Measurements from ENCODE around the gene CLSTN2.

DNA sequence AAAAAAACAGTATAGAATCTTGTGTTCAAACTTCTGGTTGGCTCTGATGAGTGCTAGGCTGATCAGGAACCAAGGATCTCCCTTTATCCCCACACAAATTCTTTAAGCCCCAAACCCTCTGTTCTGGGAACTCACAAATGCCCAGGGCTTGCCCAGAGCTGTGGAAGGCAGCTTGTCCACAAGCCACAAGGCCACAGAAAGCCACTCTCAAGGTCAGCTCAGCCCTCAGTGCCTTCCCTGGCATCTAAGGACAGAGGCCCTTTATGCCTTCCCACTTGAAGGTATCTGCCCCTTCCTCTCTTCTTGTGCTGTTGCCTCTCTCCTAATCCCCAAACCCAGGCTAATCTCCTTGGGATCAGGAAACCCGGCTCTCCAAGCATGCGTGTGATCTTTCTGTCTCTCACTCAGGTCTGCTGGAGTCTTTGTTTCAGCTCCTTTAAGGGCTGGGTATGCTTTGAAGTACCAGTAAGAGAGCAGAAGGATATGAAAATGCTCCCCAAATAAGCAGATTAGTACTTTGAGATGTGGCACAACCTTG, 597.9 kb downstream of the CLSTN2 start:
- TF ChIP-seq, protein P1, sequence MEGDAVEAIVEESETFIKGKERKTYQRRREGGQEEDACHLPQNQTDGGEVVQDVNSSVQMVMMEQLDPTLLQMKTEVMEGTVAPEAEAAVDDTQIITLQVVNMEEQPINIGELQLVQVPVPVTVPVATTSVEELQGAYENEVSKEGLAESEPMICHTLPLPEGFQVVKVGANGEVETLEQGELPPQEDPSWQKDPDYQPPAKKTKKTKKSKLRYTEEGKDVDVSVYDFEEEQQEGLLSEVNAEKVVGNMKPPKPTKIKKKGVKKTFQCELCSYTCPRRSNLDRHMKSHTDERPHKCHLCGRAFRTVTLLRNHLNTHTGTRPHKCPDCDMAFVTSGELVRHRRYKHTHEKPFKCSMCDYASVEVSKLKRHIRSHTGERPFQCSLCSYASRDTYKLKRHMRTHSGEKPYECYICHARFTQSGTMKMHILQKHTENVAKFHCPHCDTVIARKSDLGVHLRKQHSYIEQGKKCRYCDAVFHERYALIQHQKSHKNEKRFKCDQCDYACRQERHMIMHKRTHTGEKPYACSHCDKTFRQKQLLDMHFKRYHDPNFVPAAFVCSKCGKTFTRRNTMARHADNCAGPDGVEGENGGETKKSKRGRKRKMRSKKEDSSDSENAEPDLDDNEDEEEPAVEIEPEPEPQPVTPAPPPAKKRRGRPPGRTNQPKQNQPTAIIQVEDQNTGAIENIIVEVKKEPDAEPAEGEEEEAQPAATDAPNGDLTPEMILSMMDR (IDR thresholded peaks at IDR 0.05; ENCODE audit: low read length), result no peak
- TF ChIP-seq EZH2 (optimal IDR thresholded peaks at IDR 0.05; ENCODE audit: low read depth, low read length) (no peak), EZH2phosphoT487 (IDR thresholded peaks at IDR 0.05; ENCODE audit: low read length) (no peak)

All from MM.1S (cell line).